SK-N-SH treated with all-trans-retinoic acid at 6 μM for 48 hours (cell line): ENCODE results near the gene KIRREL3.

ENCODE experiments used
- ATAC-seq: fragments of 200-7000 bp; cut with Tn5 transposase; 3 replicates; pipeline ENCODE4 v1.9.1; 2020; ENCODE audit warnings: mild to moderate bottlenecking, moderate library complexity
- ARNTL ChIP-seq: fragments of 450-650 bp; formaldehyde crosslinking; IDR thresholded peaks from 2 replicates; pipeline ENCODE4 v1.5.0; 2020; ENCODE audit warnings: low read depth, mild to moderate bottlenecking, moderate library complexity, borderline replicate concordance
- BACH2 ChIP-seq: fragments of 250-450 bp; sonication (Bioruptor Pico); IDR thresholded peaks from 2 replicates; pipeline ENCODE4 v1.9.0; 2021; ENCODE audit warnings: mild to moderate bottlenecking, borderline replicate concordance
- CSDC2 ChIP-seq: fragments of 250-450 bp; sonication (Bioruptor Pico); IDR thresholded peaks from 2 replicates; pipeline ENCODE4 v1.5.0; 2020; ENCODE audit warnings: mild to moderate bottlenecking, moderate library complexity
- CSRNP3 ChIP-seq: fragments of 250-450 bp; sonication (Bioruptor Pico); IDR thresholded peaks from 2 replicates; pipeline ENCODE4 v1.5.1; 2021; ENCODE audit warnings: mild to moderate bottlenecking, moderate library complexity
- ESRRG ChIP-seq: fragments of 250-450 bp; sonication (Bioruptor Pico); IDR thresholded peaks from 2 replicates; pipeline ENCODE4 v1.6.1; 2021; ENCODE audit warnings: mild to moderate bottlenecking
- GLIS3 ChIP-seq: fragments of 250-450 bp; sonication (Bioruptor Pico); IDR thresholded peaks from 2 replicates; pipeline ENCODE4 v1.5.0; 2020; ENCODE audit warnings: mild to moderate bottlenecking, moderate library complexity
- ISL1 ChIP-seq: fragments of 250-450 bp; sonication (Bioruptor Pico); IDR thresholded peaks from 2 replicates; pipeline ENCODE4 v2.1.2; 2022; ENCODE audit warnings: mild to moderate bottlenecking, moderate library complexity
- OSR1 ChIP-seq: fragments of 250-450 bp; sonication (Bioruptor Pico); IDR thresholded peaks from 2 replicates; pipeline ENCODE4 v1.8.0; 2022; ENCODE audit warnings: moderate library complexity, mild to moderate bottlenecking, inconsistent platforms
- POU6F1 ChIP-seq: fragments of 250-450 bp; sonication (Bioruptor Pico); IDR thresholded peaks from 2 replicates; pipeline ENCODE4 v1.8.0; 2021; ENCODE audit warnings: low read depth, mild to moderate bottlenecking, moderate library complexity, borderline replicate concordance
- PPARA ChIP-seq: fragments of 250-450 bp; sonication (Bioruptor Pico); IDR thresholded peaks from 2 replicates; pipeline ENCODE4 v1.5.0; 2020; ENCODE audit warnings: mild to moderate bottlenecking, borderline replicate concordance
- RARB ChIP-seq: fragments of 250-450 bp; sonication (Bioruptor Pico); IDR thresholded peaks from 2 replicates; pipeline ENCODE4 v1.8.0; 2021; ENCODE audit warnings: mild to moderate bottlenecking, moderate library complexity
- SNAI2 ChIP-seq: fragments of 250-450 bp; sonication (Bioruptor Pico); IDR thresholded peaks from 2 replicates; pipeline ENCODE4 v1.5.0; 2020; ENCODE audit warnings: mild to moderate bottlenecking, moderate library complexity
- TCF4 ChIP-seq: fragments of 250-450 bp; sonication (Bioruptor Pico); IDR thresholded peaks from 2 replicates; pipeline ENCODE4 v1.8.0; 2021; ENCODE audit warnings: mild to moderate bottlenecking, moderate library complexity, borderline replicate concordance
- TOX ChIP-seq: fragments of 250-450 bp; sonication (Bioruptor Pico); IDR thresholded peaks from 2 replicates; pipeline ENCODE4 v1.8.0; 2021; ENCODE audit warnings: mild to moderate bottlenecking, moderate library complexity, borderline replicate concordance
- TSHZ2 ChIP-seq: fragments of 250-450 bp; sonication (Bioruptor Pico); IDR thresholded peaks from 2 replicates; pipeline ENCODE4 v1.5.0; 2020; ENCODE audit warnings: mild to moderate bottlenecking, moderate library complexity
- ZC3H10 ChIP-seq: fragments of 250-450 bp; sonication (Bioruptor Pico); IDR thresholded peaks from 2 replicates; pipeline ENCODE4 v1.5.1; 2021; ENCODE audit warnings: mild to moderate bottlenecking, moderate library complexity
- ZFP3 ChIP-seq: fragments of 250-450 bp; sonication (Bioruptor Pico); IDR thresholded peaks from 2 replicates; pipeline ENCODE4 v1.5.0; 2020; ENCODE audit warnings: mild to moderate bottlenecking, moderate library complexity
- ZFP30 ChIP-seq: fragments of 450-650 bp; formaldehyde crosslinking; IDR thresholded peaks from 2 replicates; pipeline ENCODE4 v1.5.0; 2022; ENCODE audit warnings: mild to moderate bottlenecking, moderate library complexity
- ZNF565 ChIP-seq: fragments of 450-650 bp; formaldehyde crosslinking; conservative IDR thresholded peaks from 2 replicates; pipeline ENCODE4 v1.5.0; 2020; ENCODE audit warnings: low read depth, mild to moderate bottlenecking, moderate library complexity
- ZNF70 ChIP-seq: fragments of 450-650 bp; formaldehyde crosslinking; IDR thresholded peaks from 2 replicates; pipeline ENCODE4 v1.5.0; 2020; ENCODE audit warnings: mild to moderate bottlenecking, moderate library complexity
- ZNF8 ChIP-seq: fragments of 450-650 bp; formaldehyde crosslinking; IDR thresholded peaks from 2 replicates; pipeline ENCODE4 v1.5.0; 2020; ENCODE audit warnings: mild to moderate bottlenecking, moderate library complexity
- TF ChIP-seq, protein P1 (sequence below): fragments of 250-450 bp; sonication (Bioruptor Pico); IDR thresholded peaks from 2 replicates; pipeline ENCODE4 v1.8.0; 2020; ENCODE audit warnings: mild to moderate bottlenecking, moderate library complexity, borderline replicate concordance

Gene KIRREL3

DNA sequence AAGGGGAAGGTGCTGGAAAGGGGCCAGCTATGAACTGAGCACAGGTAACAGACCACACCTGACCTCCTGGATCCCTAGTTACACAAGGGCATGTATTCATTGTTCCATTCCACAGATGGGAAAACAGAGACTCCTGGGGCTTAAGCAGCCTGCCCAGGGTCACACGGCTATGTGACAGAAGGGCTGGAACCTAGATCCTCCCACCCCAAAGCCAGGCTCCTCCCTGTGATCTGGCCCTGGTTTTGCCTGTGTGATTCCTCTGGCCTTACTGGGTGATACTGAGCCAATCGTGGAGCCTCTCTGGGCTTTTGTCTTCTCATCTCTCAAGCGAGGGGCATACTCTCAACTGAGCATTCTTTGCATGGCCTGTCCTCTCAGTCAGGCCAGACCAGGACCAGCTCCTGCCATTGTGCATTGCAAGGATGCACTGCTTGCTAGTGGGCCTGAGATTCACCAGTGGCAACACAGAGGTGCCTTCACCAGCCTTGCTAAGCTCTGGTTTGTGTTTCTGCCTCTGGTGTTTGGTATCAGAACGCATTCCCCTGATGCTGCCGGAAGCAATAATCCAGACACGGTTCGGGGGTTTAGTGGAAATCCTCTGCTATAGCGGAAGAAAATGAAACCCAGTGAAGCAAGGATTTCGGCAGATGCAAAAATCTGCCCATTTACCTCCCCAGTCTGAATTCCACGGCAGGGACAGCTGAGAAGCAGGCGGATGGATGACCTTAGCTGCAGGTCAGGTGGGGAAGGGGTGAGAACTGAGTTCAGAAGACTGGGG lies 418.5 kb downstream of the KIRREL3 start:
- no peak for ATAC-seq
- TF ChIP-seq ZNF8 (CRISPR knock-in tag) (no peak), ZNF70 (CRISPR knock-in tag) (no peak), RARB (CRISPR knock-in tag) (no peak), CSRNP3 (no peak), TOX (no peak), GLIS3 (CRISPR knock-in tag) (no peak), ZNF565 (CRISPR knock-in tag) (no peak), ESRRG (no peak), BACH2 (CRISPR knock-in tag) (no peak), ZC3H10 (CRISPR knock-in tag) (no peak), ZFP3 (no peak), TSHZ2 (CRISPR knock-in tag) (no peak), SNAI2 (CRISPR knock-in tag) (no peak), ARNTL (CRISPR knock-in tag) (no peak), ZFP30 (no peak), TCF4 (CRISPR knock-in tag) (no peak), ISL1 (CRISPR knock-in tag) (no peak)

DNA sequence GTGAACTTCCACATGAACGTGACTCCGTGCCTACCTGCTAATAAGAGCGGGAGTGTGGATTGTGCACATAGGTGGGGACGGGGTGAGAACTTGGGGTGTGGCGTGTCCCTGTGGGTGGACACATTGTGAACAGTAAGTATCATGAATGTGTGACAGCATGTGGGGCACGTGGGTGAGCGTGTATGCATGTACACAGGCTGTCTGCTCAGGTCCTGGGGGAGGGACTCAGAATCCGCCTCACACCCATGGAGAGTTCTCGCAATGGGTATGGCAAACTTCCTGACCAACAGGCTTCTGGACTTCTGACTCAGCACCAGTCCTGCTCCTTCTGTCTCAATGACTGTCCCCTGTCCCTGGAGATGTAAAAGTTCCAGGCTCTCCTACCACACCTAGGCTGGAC lies 422.1 kb downstream of the KIRREL3 start:
- no peak for ATAC-seq
- no peak for TF ChIP-seq POU6F1
- TF ChIP-seq RARB (CRISPR knock-in tag) = no peak
- no peak for TF ChIP-seq PPARA
- no peak for TF ChIP-seq ZNF565 (CRISPR knock-in tag)
- TF ChIP-seq, protein P1, sequence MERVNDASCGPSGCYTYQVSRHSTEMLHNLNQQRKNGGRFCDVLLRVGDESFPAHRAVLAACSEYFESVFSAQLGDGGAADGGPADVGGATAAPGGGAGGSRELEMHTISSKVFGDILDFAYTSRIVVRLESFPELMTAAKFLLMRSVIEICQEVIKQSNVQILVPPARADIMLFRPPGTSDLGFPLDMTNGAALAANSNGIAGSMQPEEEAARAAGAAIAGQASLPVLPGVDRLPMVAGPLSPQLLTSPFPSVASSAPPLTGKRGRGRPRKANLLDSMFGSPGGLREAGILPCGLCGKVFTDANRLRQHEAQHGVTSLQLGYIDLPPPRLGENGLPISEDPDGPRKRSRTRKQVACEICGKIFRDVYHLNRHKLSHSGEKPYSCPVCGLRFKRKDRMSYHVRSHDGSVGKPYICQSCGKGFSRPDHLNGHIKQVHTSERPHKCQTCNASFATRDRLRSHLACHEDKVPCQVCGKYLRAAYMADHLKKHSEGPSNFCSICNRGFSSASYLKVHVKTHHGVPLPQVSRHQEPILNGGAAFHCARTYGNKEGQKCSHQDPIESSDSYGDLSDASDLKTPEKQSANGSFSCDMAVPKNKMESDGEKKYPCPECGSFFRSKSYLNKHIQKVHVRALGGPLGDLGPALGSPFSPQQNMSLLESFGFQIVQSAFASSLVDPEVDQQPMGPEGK = no peak
- TF ChIP-seq GLIS3 (CRISPR knock-in tag) = no peak
- TF ChIP-seq ZFP30 = no peak
- TF ChIP-seq TCF4 (CRISPR knock-in tag) = no peak
- no peak for TF ChIP-seq TSHZ2 (CRISPR knock-in tag)
- no peak for TF ChIP-seq ZNF8 (CRISPR knock-in tag)
- TF ChIP-seq OSR1 (CRISPR knock-in tag) = no peak
- no peak for TF ChIP-seq CSDC2 (CRISPR knock-in tag)
- TF ChIP-seq, all 23 proteins: peak for 0
